ENCODE data around the gene CKAP4. TPM values are rescaled to one million over a fixed set of nuclear protein-coding genes. Genes with fewer than 3 reads are reported as not detected.

The CKAP4 gene
- total and polyA plus RNA-seq, 2 of the 13 experiments (the other 11 are each of a cell fraction or from before 2014, with no cell fraction given): 39.2 to 70.2 TPM

- TF ChIP-seq ZUFSP (CRISPR knock-in tag; IDR thresholded peaks at IDR 0.05; ENCODE audit: borderline replicate concordance): no peak
- TF ChIP-seq ZBTB38 (CRISPR knock-in tag; IDR thresholded peaks at IDR 0.05): no peak
- no peak for TF ChIP-seq ZFP91 (CRISPR knock-in tag; IDR thresholded peaks at IDR 0.05; ENCODE audit: borderline replicate concordance)
- no peak for TF ChIP-seq MTA3 (CRISPR knock-in tag; IDR thresholded peaks at IDR 0.05)
- no peak for TF ChIP-seq ZNF660 (CRISPR knock-in tag; IDR thresholded peaks at IDR 0.05; ENCODE audit: borderline replicate concordance, low read depth)
- no peak for TF ChIP-seq GLI4 (CRISPR knock-in tag; IDR thresholded peaks at IDR 0.05; ENCODE audit: borderline replicate concordance)
- TF ChIP-seq ZNF441 (CRISPR knock-in tag; IDR thresholded peaks at IDR 0.05; ENCODE audit: borderline replicate concordance): no peak
- no peak for TF ChIP-seq SP2 (CRISPR knock-in tag; IDR thresholded peaks at IDR 0.05)
- no peak for TF ChIP-seq CBX2 (IDR thresholded peaks at IDR 0.05; ENCODE audit: low read depth, low read length)
- no peak for TF ChIP-seq CBX2 (CRISPR knock-in tag; IDR thresholded peaks at IDR 0.05; ENCODE audit: low read depth)
- no peak for TF ChIP-seq HMGA1 (CRISPR knock-in tag; conservative IDR thresholded peaks at IDR 0.05)
- no peak for TF ChIP-seq NCOR1 (IDR thresholded peaks at IDR 0.05; ENCODE audit: borderline replicate concordance, low read length)
- TF ChIP-seq CHD2 (IDR thresholded peaks at IDR 0.05; ENCODE audit: low read depth, low read length): no peak
- no peak for TF ChIP-seq KLF9 (CRISPR knock-in tag; IDR thresholded peaks at IDR 0.05; ENCODE audit: low read depth)
- TF ChIP-seq KLF16 (CRISPR knock-in tag; IDR thresholded peaks at IDR 0.05): peak in 1 of 2 experiments; percentile 21; a peak in 1 of 4 replicates
- TF ChIP-seq ZNF747 (CRISPR knock-in tag; IDR thresholded peaks at IDR 0.05; ENCODE audit: borderline replicate concordance): no peak
- TF ChIP-seq ZNF263 (CRISPR knock-in tag; IDR thresholded peaks at IDR 0.05): no peak
- TF ChIP-seq ZFYVE20 (CRISPR knock-in tag; IDR thresholded peaks at IDR 0.05; ENCODE audit: borderline replicate concordance, low read depth): no peak
- TF ChIP-seq FUBP1 (CRISPR knock-in tag; IDR thresholded peaks at IDR 0.05; ENCODE audit: borderline replicate concordance): no peak
- TF ChIP-seq TBL1XR1 (IDR thresholded peaks at IDR 0.05; ENCODE audit: borderline replicate concordance, low read length, partially characterized antibody): no peak
- TF ChIP-seq ZNF609 (CRISPR knock-in tag; IDR thresholded peaks at IDR 0.05; ENCODE audit: borderline replicate concordance): peak; percentile 72; the same call in 1 of the 2 replicates
Measured at GRCh38 chr12:106195621-106196027, 52.2 kb downstream of the CKAP4 start (continued).

Data from HepG2 (cell line).